ENCODE measurements around the gene CPSF6.
"Not testable (repeated sequence)": the region's sequence is repeated elsewhere in the genome, so short reads cannot be mapped to it uniquely, and the experiment has no call there.

Gene CPSF6, protein sequence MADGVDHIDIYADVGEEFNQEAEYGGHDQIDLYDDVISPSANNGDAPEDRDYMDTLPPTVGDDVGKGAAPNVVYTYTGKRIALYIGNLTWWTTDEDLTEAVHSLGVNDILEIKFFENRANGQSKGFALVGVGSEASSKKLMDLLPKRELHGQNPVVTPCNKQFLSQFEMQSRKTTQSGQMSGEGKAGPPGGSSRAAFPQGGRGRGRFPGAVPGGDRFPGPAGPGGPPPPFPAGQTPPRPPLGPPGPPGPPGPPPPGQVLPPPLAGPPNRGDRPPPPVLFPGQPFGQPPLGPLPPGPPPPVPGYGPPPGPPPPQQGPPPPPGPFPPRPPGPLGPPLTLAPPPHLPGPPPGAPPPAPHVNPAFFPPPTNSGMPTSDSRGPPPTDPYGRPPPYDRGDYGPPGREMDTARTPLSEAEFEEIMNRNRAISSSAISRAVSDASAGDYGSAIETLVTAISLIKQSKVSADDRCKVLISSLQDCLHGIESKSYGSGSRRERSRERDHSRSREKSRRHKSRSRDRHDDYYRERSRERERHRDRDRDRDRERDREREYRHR
- long read RNA-seq, donor 1, full-length matches to known transcripts, result 17 of 35 reads
- long read RNA-seq, donor 1, partial matches to known transcripts, result 18 of 35 reads
- long read RNA-seq, donor 1, other reads (novel, unspliced or antisense), result 0 of 35 reads
- long read RNA-seq, donor 2, full-length matches to known transcripts, result 10 of 10 reads
- long read RNA-seq, donor 2, partial matches to known transcripts, result 0 of 10 reads
- long read RNA-seq, donor 2, other reads (novel, unspliced or antisense), result 0 of 10 reads
- long read RNA-seq, donor 3, full-length matches to known transcripts, result 7 of 18 reads
- long read RNA-seq, donor 3, partial matches to known transcripts, result 11 of 18 reads
- long read RNA-seq, donor 3, other reads (novel, unspliced or antisense), result 0 of 18 reads
- long read RNA-seq, donor 4, full-length matches to known transcripts, result 11 of 26 reads
- long read RNA-seq, donor 4, partial matches to known transcripts, result 15 of 26 reads
- long read RNA-seq, donor 4, other reads (novel, unspliced or antisense), result 0 of 26 reads
- long read RNA-seq, donor 5, full-length matches to known transcripts, result 16 of 48 reads
- long read RNA-seq, donor 5, partial matches to known transcripts, result 27 of 48 reads
- long read RNA-seq, donor 5, other reads (novel, unspliced or antisense), result 5 of 48 reads
- long read RNA-seq, donor 6, full-length matches to known transcripts, result 30 of 55 reads
- long read RNA-seq, donor 6, partial matches to known transcripts, result 20 of 55 reads
- long read RNA-seq, donor 6, other reads (novel, unspliced or antisense), result 5 of 55 reads
- long read RNA-seq, donor 7, full-length matches to known transcripts, result 16 of 49 reads
- long read RNA-seq, donor 7, partial matches to known transcripts, result 25 of 49 reads
- long read RNA-seq, donor 7, other reads (novel, unspliced or antisense), result 8 of 49 reads
- long read RNA-seq, donor 8, full-length matches to known transcripts, result 16 of 44 reads
- long read RNA-seq, donor 8, partial matches to known transcripts, result 22 of 44 reads
- long read RNA-seq, donor 8, other reads (novel, unspliced or antisense), result 6 of 44 reads

DNA sequence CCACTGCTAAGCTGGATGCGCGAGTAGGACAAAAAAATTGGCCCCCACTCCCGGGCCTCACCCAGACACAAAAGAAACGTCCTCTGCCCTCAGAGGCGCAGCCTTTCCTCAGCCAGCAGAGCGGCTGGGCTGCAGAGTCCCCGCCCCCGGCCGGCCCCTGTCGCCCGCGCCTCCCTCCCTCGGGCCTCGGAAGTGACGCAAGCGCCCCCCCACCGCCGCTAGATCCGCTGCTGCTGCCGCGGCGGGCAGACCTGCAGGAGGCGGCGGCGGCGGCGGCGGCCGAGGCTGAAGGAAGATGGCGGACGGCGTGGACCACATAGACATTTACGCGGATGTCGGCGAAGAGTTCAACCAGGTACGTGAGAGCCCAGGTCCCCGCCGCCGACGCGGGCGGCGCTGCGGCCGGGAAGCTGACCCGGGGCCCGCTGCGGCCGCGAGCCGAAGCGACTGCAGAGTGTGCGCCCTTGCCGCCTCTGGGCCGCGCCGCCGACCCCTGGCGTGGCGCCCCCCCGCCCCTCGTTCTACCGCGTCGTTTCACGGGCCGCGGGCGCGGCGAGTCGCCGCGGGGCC lies at the start of gene CPSF6:
TSS of gene CPSF6 (plus strand) at position 218 of the 570 bp plus-strand sequence. CDS start at position 296, 78 bp downstream.
- DNase-seq, result peak; percentile 96

DNA sequence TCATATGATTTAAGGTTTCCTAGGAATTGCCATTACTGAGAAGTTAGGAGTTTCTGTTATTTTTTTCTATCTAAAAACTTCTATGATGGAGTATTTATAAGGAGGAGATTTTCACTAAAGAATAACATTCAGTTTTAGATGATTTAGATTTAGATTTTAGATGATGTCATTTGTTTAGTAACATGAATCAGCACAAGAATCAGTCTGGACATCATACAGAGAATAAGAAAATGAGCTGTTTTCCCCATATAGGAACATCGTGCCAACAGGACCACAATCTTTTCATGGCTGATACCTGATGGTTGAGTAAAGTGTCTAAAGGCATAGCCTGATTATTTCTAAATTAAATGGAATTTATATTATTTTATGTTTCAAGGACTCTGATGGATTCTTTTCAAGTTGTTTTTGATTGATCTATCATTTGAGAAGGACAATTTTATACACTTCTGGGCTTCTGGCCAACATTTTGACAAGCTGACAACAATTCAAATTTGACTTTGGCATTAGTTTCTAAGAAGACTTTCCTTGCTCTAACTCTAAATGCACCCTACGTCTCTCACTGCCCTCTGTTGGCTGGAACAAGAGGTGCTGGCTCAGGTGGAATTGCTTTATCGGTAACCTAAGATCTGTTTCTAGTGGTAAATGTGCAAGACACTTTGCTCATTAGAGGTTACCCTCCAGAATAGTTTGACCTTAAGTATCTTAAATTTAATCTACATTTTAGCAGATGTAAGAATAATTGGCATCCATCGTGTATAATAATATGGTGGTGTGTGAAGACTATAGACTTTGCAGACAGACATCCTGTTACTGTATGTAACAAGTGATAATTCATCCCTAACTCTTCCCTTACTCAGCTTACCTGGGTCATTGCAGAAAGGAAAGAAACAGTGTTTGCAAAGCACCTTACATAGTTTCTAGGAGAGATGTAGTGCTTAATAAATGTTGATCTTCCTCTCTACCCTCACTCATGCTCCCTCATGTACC lies 42.8 kb upstream of the CPSF6 start:
- DNase-seq, result no peak

DNA sequence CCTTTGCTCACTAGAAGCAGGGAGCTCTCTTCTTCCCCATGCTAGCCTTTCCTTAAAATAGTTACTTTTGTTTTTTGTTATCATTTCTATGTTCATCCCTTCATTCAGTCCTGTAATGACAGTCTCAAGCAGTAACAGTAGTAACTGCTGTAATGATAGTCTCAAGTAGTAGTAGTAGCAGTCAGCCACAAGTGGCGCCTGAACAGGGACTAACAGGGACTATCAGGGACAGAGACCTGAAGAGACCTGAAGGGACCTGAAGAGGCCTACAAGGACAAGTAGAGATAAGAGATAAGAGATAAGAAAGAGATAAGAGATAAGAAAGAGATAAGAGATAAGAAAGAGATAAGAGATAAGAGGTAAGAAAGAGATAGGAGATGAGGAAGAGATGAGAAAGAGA lies 39.4 kb upstream of the CPSF6 start:
- not testable (repeated sequence) for DNase-seq

DNA sequence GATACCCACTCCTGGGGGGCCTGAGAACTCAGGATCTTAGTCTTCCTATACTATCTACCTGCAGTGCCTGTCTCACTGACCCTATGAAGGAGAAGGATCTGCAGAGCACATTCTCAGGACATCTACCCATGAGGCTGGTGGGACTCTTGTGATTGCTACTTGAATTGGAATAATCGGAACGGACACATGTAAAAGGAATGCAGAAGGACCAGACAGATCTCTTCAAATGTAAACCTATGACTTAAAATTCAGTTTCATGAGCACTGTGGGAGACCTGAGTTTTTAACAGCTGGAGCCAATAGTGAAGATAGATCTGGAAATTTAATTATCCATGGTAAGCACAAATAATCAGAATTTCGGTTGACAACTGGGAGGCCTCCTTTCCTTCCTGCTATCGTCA lies 35.2 kb upstream of the CPSF6 start:
- DNase-seq, result no peak

DNA sequence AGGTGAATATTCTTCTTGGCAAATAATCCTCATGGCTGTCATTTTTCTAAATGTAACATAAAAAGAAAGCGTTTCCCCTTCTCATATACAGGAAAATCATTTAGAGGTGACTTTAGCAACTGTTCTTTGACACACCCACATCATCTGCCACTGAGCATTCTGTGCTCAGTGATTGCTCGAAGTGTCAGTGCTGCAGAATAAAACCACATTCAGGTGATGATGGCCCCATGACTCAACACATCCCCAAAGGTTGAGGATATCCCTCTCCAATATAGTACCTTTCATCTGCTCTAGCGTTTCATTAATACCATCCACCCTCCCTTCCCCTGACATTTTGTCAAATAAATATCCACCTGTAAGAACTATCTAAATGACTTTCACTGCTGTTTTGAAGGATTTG lies 28.7 kb upstream of the CPSF6 start:
- no peak for DNase-seq

DNA sequence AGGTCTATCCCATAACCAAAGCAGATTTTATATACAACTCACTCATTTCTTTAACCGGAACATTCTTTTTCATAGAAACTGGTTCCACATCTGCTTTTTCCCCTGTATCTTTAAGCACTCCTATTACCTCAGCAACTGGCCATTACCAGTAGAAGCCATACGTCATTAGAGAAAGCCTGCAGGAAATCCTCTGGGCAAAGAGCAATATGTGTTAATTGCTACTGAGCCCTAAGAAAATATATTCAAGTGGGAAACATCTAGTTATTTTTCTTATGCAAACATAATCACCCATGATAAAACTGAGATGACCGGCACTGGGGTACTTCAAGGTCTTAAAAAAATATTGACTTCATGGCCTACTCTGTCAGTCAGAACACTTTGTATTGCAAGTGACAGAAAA lies 28.2 kb upstream of the CPSF6 start:
- DNase-seq, result no peak

DNA sequence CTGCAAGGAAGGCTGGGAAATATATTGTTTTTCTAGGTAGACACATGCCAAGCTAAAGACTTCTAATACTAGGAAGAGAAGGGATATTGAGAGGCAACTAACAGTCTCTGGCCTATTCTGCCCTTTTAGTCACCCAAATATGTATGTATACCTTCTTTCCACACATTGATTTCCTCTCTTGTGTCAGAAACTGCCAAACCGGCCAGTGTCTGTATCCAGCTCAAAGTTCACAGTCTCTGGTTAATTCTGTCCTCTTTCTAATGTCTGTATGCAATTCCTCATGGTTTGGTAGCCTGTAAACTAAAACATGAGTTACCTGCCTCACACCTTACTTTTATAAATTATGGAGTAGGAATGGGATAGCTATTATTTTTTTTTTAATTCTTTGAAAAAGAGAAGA lies 25.2 kb upstream of the CPSF6 start:
- DNase-seq, result no peak

DNA sequence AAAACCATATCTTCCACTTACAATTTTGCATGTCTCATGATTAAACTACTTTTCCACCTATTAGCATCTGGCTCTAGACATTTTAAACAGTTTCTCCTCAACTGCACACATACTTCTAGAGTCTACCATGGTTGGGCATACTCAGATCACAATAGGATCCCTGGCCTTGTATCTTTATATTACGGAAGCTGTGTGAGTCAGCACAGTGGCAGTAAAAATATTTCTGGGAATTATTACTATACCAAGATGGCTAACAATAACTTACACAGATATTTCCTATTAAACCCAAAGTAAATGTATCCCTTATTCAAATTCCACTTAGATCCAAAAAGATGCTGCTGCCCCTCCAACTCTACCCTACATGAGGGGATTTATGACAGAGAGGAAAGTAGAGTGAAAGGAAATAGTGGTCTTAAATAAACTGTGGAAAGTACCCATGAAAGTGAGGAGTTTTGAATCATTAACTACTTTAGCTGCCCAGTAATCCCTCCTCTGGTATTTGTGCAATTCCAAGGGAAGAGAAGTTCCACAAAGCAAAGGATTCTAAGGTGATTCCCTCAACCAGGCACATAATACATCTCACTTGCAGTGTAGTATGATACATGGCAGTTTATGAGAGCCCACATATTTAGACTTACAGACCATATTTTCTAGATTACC lies 14.0 kb upstream of the CPSF6 start:
- no peak for DNase-seq

DNA sequence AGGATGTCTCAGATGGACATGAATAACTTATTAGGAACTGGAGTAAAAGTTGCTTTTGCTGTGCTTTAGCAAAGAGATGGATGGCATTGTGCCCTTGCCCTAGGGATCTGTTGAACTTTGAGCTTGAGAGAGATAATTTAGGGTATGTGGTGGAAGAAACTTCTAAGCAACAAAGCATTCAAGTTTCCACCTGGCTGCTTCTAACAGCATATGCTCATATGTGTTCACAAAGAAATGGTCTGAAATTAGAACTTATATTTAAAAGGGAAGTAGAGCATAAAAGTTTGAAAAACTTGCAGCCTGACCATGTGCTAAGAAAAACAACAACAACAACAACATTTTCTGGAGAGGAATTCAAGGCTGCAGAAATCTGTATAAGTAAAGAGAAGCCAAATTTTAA lies 7.9 kb upstream of the CPSF6 start:
- DNase-seq, result no peak

DNA sequence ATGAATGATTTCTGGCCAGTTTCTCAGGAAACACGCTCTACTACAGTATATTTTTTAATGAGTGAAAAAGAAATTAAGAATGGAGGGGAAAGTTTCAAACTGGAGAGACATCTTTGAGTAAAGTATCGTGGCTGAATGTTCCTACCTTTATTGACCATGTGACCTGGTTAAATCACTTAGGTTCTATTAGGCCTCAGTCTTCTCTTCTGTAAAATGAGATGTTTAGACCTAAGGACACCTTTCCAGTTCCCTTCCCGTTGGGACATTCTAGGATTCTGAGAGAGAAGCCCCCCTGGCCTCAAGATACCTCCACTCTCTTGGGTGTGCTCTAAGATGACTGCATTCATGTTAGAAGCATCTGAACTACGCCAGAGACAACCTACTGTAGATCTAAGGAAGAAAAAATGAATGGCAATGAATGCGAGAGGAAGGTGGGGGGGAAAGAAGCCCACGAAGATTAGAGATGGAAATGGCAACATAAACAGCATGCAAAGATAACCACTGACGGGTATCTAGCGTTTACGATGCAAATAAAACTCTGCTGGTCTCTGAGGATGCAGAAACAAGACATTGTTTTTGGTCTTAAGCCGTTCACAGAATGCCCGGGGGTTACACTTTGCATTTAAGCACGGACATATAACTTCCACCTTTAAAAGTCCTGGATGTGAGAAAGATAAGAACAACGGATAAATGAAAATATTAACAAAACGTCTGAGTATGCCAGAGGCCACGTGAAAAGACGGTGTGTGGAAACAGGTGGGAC lies 599 bp upstream of the CPSF6 start:
- no peak for DNase-seq

DNA sequence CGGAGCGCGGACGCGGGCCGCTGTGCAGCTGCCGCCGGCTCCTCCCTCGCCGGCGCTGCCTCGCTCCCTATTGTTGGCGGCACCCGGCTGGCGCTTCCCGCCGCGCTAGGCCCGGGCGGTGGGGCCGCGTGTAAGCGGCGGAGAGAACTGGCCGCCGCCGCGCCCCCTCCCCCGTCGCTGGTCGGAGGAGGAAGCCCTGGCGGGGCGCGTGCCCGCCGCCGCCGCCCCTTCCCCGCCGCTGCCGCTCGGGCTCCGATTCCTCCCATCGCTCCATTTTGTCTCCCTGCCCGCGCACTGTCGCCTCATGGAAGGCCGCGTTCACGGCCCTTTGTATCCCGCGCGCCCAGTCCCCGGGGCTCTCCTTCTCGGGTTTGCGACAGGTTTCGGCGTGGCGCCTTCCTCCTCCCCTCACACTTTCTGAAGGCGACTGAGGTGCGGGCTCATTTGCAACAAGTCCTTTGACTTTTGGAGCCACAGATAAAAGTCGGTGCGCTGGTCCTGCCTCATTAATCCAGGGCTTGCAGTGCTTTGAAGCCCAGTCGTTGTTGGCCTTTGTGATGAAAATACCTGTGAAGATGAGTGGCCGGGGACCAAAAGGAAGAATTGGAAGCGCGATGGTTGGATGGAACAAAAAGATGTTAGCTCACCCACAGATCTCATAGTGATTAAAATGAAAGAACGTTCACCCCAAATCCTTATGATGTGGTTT lies 707 bp downstream of the CPSF6 start:
- peak; percentile 91 for DNase-seq

DNA sequence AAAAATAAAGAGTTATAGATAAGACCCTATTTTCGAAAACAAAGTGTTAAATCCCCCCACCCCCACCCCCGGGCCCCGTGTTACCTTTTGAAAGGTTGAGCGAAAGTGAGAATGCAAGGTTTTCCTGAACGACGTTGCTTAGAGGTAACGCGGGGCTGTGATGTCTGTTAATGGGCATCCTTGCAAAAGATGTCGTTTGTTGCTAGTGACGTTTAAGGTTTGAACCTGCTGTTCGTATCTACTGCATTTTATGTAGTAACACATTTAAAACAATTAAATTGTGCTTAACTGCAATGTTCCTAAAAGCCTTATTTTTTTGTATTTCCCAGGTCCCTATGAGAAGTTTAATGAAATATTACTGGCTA lies 1.2 kb downstream of the CPSF6 start:
- DNase-seq, result peak; percentile 6

DNA sequence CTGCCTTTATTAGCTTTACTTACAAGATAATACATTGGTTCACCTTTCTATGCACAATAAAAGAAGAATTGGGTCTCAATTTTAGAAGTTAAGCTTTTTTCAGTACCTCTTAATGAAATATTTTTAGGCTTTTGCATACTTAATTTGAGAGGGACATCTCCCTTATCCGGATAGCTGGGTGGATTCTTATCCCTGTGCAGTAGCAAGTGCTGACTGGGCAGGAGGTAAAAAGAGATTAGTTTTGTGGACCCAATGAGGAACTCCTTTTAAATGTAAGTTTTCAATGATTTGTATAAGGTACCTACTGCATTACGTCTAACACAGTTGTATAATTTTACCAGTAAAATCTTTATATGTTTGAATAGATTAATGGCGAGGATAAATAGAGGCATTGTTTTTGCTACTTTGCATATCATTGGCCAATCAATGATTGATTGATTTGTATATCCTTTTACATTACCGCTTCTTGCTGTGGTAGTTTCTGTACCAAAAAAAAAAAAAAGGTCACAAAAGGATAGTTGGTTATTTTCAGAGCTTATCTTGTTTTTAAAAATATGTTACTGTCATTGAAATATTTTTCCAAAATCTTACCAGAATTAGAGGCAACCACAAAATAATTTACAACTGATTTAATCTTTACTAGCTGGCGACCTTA lies 2.2 kb downstream of the CPSF6 start:
- DNase-seq, result no peak

DNA sequence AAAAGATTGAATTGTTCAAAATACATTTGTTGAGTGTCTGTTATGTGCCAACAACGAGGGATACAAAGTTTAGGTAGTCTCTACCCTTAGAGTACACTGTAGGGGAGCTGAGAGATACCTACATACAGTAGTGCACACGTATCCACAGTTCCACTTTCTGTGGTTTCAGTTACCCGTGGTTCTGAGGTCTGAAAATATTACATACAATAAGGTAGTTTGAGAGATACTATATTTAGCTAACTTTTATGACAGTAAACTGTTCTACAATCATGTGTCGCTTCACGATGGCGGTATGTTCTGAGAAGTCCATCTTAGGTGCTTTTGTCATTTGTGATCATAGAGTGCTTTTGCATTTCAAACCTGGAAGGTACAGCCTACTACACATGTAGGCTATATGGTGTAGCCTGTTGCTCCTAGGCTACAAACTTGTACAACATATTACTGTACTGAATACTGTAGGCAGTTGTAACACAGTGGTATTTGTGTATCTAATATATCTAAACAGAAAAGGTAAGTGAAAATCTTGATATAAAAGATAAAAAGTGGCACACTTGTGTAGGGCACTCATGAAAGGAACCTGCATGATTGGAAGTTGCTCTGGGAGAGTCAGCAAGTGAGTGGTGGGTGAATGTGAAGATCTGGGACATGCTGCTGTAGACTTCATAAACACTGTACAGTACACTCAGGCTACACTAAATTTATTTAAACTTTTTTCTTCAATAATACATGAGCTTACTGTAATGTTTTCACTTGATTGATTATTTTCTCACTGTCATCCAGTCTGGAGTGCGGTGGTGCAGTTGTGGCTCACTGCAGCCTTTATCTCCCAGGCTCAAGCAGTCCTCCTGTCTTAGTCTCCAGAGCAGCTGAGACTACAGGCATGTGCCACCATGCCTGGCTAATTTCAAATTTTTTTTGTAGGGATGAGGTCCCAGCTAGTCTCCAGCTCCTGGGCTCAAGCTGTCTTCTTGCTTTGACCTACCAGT lies 4.0 kb downstream of the CPSF6 start:
- no peak for DNase-seq

DNA sequence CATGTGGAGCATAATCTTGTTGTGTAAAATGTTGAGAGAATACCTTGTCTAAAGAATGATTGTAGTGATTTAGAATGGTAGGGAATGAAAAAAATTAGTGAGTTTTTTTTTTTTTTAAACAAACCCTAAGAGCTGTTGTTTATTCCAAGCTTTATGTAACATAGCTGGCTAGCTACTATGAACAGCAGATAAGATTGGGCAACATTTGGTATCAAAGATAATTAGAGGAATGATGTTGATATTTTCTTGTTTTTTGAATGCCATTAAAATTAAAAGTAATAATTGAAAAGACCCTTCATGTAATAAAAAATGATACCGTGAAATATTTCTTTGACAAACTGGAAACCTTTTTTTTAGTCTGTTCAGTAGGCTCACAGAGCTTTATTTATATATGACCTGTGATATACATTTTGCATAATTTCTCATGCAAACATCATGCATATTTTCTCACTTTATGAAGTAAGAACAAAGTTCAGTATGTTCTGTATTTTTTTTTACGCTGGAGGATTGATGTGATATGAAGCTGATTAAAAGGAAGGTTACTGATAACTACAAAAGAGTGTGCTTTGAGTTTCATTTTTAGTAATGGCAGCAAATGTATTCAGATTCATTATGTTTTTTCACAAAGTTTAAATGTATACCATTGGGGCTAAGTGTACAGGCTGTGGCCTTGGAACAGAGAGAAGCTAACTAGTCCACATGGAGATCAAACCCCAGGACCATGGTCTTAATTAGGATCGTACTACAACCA lies 8.1 kb downstream of the CPSF6 start:
- DNase-seq, result no peak

DNA sequence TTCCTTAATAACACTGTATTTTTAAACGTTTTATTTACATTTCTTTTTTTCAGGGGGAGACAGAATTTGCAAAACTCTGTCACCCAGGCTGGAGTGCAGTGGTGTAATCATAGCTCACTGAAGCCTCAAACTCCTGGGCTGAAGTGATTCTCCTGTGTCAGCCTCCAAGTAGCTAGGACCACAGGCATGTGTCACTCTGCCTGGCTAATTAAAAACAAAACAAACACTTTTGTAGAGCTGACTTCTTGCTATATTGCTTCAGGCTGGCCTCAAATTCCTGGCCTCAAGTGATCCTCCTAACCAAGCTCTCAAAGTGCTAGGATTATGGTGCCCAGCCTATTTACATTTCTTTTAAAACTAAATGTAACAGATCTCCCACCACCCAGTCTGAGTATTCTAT lies 12.7 kb downstream of the CPSF6 start:
- DNase-seq, result no peak

Measured in right kidney (tissue), 9 donors.